Peyer's patch (tissue), 4 donors: Measurements from ENCODE around the gene PDE3A. TPM values are rescaled to one million over a fixed set of nuclear protein-coding genes. Genes with fewer than 3 reads are reported as not detected.

ENCODE experiments used
- DNase-seq, 3 donors: peaks; one replicate each; pipeline ENCODE4 v3.0.0-alpha.2; 2017 to 2019
- H3K27ac ChIP-seq, 4 donors: fragments of 200-600 bp; sonication (generic); one replicate each; pipeline ENCODE4 v1.5.1; 2016 to 2019
- H3K27me3 ChIP-seq, 2 donors: fragments of 200-600 bp; sonication (generic); one replicate each; pipeline ENCODE4 v1.5.1; 2019
- H3K36me3 ChIP-seq, 3 donors: fragments of 200-600 bp; sonication (generic); one replicate each; pipeline ENCODE4 v1.5.1; 2016 to 2019
- H3K4me1 ChIP-seq, 4 donors: fragments of 200-600 bp; sonication (generic); one replicate each; pipeline ENCODE4 v1.5.1; 2016 to 2019
- H3K4me3 ChIP-seq, 4 donors: fragments of 200-600 bp; sonication (generic); 1 replicate in 3 of 4; 2 replicates in 1 of 4; pipeline ENCODE4 v1.5.1; 2016 to 2019; ENCODE audit warnings: mild to moderate bottlenecking in 1 of 4
- H3K9me3 ChIP-seq, 4 donors: fragments of 200-600 bp; sonication (generic); one replicate each; pipeline ENCODE4 v1.5.1; 2016 to 2019; ENCODE audit warnings: mild to moderate bottlenecking in 1 of 4
- POLR2A ChIP-seq, 2 donors: fragments of 450-650 bp; IDR thresholded peaks; one replicate each; pipeline ENCODE4 v1.5.1; 2017; ENCODE audit warnings: antibody characterized with exemption in 2 of 2, mild to moderate bottlenecking in 2 of 2, moderate library complexity in 2 of 2
- total RNA-seq, 4 donors: library from RNA; depleted of rRNA; stranded (reverse); fragments of >200 nt; gene quantifications; one replicate each; pipeline ENCODE4 v1.1.0, GENCODE V29; 2016
- TF ChIP-seq, protein P1 (sequence below), 6 experiments: fragments of 450-650 bp in 4 of 6; fragments of 200-600 bp in 2 of 6; sonication (generic) in 1 of 6; IDR thresholded peaks; one replicate each; pipeline ENCODE4 v1.5.1; 2017 to 2019; ENCODE audit warnings: antibody characterized with exemption in 6 of 6, mild to moderate bottlenecking in 3 of 6, moderate library complexity in 1 of 6

PDE3A gene
- total RNA-seq, 4 donors from 2014 or later = 17.3 to 144 (median 120) TPM

DNA sequence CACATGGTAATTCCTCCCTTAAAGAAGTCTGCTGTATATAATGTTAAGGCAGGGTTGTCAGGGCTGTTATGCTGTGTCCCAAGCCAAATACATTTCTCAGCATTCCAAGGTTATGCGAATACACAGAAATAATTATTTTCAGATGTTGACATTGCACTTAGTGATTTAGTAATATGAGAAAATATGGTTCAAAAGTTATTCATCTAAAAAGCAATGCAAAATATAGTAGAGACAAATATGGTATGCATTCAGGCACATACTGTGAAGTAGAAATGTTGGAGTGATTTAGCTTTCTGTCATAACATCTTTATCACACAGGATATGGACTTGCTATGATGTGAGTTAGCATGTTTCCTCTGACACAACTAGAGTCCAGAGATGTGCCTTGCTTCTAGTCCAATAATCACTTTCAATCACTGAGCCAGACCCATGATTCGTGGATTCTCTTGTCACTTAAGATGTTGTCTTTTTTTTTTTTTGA lies 70.0 kb downstream of the PDE3A start:
- H3K27ac ChIP-seq = no peak overlapping the region
- TF ChIP-seq, protein P1, sequence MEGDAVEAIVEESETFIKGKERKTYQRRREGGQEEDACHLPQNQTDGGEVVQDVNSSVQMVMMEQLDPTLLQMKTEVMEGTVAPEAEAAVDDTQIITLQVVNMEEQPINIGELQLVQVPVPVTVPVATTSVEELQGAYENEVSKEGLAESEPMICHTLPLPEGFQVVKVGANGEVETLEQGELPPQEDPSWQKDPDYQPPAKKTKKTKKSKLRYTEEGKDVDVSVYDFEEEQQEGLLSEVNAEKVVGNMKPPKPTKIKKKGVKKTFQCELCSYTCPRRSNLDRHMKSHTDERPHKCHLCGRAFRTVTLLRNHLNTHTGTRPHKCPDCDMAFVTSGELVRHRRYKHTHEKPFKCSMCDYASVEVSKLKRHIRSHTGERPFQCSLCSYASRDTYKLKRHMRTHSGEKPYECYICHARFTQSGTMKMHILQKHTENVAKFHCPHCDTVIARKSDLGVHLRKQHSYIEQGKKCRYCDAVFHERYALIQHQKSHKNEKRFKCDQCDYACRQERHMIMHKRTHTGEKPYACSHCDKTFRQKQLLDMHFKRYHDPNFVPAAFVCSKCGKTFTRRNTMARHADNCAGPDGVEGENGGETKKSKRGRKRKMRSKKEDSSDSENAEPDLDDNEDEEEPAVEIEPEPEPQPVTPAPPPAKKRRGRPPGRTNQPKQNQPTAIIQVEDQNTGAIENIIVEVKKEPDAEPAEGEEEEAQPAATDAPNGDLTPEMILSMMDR (IDR thresholded peaks at IDR 0.05) = no peak
- TF ChIP-seq POLR2A (IDR thresholded peaks at IDR 0.05) = no peak
- H3K9me3 ChIP-seq = no peaks in the 10 kb centered on the region
- no peak overlapping the region for H3K4me3 ChIP-seq
- H3K27me3 ChIP-seq = no peaks in the 10 kb centered on the region
- H3K36me3 ChIP-seq = no peaks in the 10 kb centered on the region
- no peak for DNase-seq
- H3K4me1 ChIP-seq = peaks cover 0 to 4% (median 0%) of the 10 kb centered on the region in 4 donors

DNA sequence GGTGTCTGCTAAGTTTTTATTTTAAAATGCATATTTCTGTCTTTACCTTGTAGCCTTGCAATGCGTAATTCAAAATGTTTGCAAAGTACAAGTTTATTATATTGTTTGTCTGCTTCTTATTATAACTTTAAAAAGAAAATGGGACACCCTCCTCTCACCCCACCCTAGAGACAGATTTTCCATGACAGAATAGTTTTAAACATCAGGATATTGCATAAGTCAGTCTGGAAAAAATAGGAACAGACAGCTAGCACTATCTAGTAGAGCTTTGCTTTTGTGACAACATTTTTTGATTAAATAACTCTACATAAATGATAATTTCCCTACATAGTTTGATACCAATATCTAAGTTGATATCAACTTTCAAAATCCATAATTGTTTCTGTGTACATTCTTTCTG lies 71.3 kb downstream of the PDE3A start:
- TF ChIP-seq, protein P1 (IDR thresholded peaks at IDR 0.05) = no peak
- no peak for TF ChIP-seq POLR2A (IDR thresholded peaks at IDR 0.05)
- no peak overlapping the region for H3K4me3 ChIP-seq
- no peaks in the 10 kb centered on the region for H3K9me3 ChIP-seq
- H3K27ac ChIP-seq = peak overlapping the region in 1 of 4 donors; percentile 35
- H3K27me3 ChIP-seq = no peaks in the 10 kb centered on the region
- peaks cover 0 to 4% (median 0%) of the 10 kb centered on the region in 4 donors for H3K4me1 ChIP-seq
- DNase-seq = no peak
- H3K36me3 ChIP-seq = no peaks in the 10 kb centered on the region

DNA sequence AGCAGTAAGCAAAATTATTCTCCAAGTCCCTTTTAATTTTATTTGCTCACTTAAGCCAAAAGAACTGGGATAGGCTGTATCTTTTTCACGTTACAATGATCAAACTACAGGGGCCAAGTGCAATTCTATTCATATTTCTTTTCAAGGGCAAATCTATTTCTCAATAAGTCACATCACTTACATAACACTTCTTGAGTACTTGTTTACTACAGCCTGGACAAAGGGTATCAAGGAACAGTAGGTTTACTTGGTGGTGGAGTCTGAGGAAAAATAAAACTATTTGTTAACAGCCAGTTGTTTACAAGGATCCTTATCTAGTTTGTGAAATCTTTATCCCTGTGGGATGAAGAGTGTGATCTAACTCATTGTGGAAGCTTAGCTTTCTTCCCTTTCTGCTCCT lies 72.1 kb downstream of the PDE3A start:
- no peaks in the 10 kb centered on the region for H3K9me3 ChIP-seq
- no peak for DNase-seq

DNA sequence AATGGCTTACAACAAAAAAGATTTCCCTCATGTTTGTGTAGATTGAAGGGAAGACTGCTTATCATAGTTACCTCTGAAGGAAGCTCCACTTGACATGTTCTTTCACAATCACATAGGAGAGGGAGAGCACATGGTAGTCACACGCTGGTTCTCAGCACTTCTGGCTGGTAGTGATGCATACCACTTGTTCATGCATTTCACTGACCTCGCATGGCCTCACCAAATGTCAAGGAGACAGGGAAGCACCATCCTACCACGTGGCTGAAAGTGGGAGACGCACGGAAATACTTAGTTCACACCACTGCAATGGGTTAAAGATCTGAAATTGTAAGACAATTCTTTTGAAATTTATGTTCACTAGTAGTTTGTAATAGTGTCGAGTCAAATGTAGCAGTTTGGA lies 74.0 kb downstream of the PDE3A start:
- Histone ChIP-seq H3K27ac (no peak overlapping the region), H3K4me1 (no peaks in the 10 kb centered on the region), H3K27me3 (no peaks in the 10 kb centered on the region), H3K36me3 (no peaks in the 10 kb centered on the region), H3K4me3 (no peak overlapping the region), H3K9me3 (no peaks in the 10 kb centered on the region)
- DNase-seq = no peak
- no peak for TF ChIP-seq POLR2A (IDR thresholded peaks at IDR 0.05)
- TF ChIP-seq, protein P1 (IDR thresholded peaks at IDR 0.05) = no peak

More for the DNA sequence above, 72.1 kb downstream of the PDE3A start:
- peak overlapping the region in 2 of 4 donors; percentile 33 to 35 for H3K27ac ChIP-seq
- H3K36me3 ChIP-seq = no peaks in the 10 kb centered on the region
- H3K4me3 ChIP-seq = no peak overlapping the region
- H3K27me3 ChIP-seq = no peaks in the 10 kb centered on the region
- TF ChIP-seq POLR2A (IDR thresholded peaks at IDR 0.05) = no peak
- TF ChIP-seq, protein P1 (IDR thresholded peaks at IDR 0.05) = no peak
- peaks cover 0 to 3% (median 0%) of the 10 kb centered on the region in 4 donors for H3K4me1 ChIP-seq

DNA sequence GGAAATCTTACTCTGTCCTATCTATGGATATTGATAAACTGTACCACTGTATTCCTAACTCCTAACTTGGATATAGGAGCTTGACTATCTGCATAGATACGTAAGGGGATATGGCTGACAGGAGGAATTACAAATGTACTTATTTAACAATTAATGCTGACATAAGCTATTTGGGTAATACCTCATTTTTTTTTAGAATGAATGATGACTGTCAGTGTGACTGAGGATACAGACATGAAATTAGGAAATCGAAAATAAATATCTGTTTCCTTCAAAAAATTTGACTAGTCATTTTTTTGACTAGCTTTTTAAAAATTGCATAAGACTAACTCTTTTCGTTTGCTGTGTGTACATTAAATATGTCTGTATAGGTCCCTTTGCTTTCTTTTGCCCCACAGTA lies 74.9 kb downstream of the PDE3A start:
- no peak for DNase-seq
- no peak overlapping the region for H3K27ac ChIP-seq

More for the DNA sequence above, 74.9 kb downstream of the PDE3A start:
- H3K9me3 ChIP-seq = no peaks in the 10 kb centered on the region
- H3K36me3 ChIP-seq = no peaks in the 10 kb centered on the region
- no peaks in the 10 kb centered on the region for H3K27me3 ChIP-seq
- H3K4me1 ChIP-seq = no peaks in the 10 kb centered on the region
- TF ChIP-seq, protein P1 (IDR thresholded peaks at IDR 0.05) = no peak
- no peak for TF ChIP-seq POLR2A (IDR thresholded peaks at IDR 0.05)
- no peak overlapping the region for H3K4me3 ChIP-seq
